SK-N-MC (cell line): Measurements from ENCODE around the gene LRRFIP2.

Experiments
- EZH2 ChIP-seq: fragments of 200-600 bp; sonication (generic); IDR thresholded peaks from one replicate; pipeline ENCODE4 v1.6.1; 2017; ENCODE audit warnings: antibody characterized with exemption
- POLR2AphosphoS5 ChIP-seq: IDR thresholded peaks from 2 replicates; pipeline ENCODE4 v1.6.1; 2012; ENCODE audit warnings: mild to moderate bottlenecking, low read depth, low read length, borderline replicate concordance

GRCh38 chr3:37024820-37025405, 149.5 kb downstream of the LRRFIP2 start:
- TF ChIP-seq POLR2AphosphoS5: no peak
- no peak for TF ChIP-seq EZH2
